NCI-H1048 (cell line): ENCODE data around the gene COMMD4.
"Not testable (repeated sequence)": the region's sequence is repeated elsewhere in the genome, so short reads cannot be mapped to it uniquely, and the experiment has no call there.

ENCODE experiments used
- DNase-seq: peaks from one replicate; lab custom pipeline; 2025; lab: John Stamatoyannopoulos, UW

Gene COMMD4

DNA sequence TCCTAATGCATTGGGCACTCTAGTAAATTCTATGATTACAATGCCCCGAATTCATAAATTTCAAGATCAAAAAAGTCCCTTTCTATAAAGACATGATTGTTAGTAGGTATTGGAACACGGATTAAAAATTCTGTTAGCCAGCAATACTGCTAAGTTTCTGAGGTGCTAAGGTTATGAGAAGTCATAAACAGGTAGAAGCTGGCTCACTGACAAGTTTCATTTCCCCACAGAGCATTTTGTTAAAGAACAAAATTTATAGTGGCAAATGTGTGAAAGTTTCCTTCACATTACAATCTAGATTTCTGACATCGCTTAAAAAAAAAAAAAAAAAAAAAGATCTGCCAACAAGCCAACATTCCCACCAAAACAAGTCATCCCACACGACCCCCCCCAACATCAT, 44.9 kb downstream of the COMMD4 start:
- DNase-seq = no peak

DNA sequence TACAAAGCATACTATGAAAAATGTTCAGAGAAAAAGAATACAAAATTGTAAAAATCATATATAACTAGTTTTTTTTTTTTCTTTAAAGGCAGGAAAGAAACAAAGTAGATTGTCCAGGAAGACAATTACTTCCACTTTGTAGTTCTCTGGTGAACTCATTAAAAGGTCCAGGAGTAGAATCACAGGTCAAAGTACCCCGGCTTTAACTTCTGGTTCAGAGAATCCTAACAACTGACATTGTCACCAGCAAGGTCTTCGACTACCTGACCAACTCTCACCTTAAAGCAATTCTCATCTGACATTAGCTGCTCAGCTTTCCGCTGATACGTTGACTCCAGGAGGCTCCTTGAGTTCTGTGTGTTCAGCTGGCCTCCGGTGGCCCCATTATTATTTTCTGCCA, 48.1 kb downstream of the COMMD4 start:
- not testable (repeated sequence) for DNase-seq
